SH-SY5Y (cell line): ENCODE measurements around the gene CBL.

Experiments
- GATA2 ChIP-seq: IDR thresholded peaks from 2 replicates; pipeline ENCODE4 v1.6.1; 2011; ENCODE audit warnings: mild to moderate bottlenecking, low read depth, low read length
- GATA3 ChIP-seq: IDR thresholded peaks from 2 replicates; pipeline ENCODE4 v1.6.1; 2011; ENCODE audit warnings: low read depth, mild to moderate bottlenecking, low read length, moderate library complexity

- TF ChIP-seq GATA2 (no peak; the same call in 1 of the 2 replicates), GATA3 (no peak)
These were observed 624 bp downstream of the CBL start for GRCh38 chr11:119206511-119207414.
